Measurements from ENCODE around the gene PDE11A.
"Not testable (repeated sequence)": the region's sequence is repeated elsewhere in the genome, so short reads cannot be mapped to it uniquely, and the experiment has no call there.

Gene PDE11A

GRCh38 chr2:177972782-177973181 is 99.8 kb downstream of the PDE11A start:
- Histone ChIP-seq H3K36me3 (ENCODE audit: insufficient read depth, low read length) (no peaks in the 10 kb centered on the region), H3K27me3 (ENCODE audit: insufficient read depth, low read length) (no peaks in the 10 kb centered on the region), H2AFZ (ENCODE audit: low read depth, low read length) (no peak overlapping the region), H3K4me3 (ENCODE audit: low read length) (no peak overlapping the region), H3K9me3 (ENCODE audit: low read length) (no peaks in the 10 kb centered on the region), H3K4me1 (ENCODE audit: insufficient read depth, low read length) (no peaks in the 10 kb centered on the region)

DNA sequence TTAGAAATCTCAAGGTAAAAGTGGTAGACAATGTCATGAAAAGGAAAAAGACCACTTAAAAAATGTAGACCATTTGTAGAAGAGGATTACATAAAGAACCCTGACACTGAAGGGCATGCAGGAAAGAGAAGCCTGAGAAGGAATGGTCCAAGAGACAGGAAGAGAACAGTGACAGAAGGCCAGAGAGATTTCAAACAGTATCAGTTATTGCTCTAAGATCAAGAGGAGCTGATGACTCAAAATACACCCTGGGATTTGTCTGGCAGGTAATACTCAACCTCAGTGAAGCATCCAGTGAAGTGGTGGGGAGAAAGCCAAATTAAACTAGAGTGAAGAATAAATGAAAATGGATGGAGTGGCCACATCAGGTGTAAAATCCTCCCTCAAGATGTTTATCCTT is 100.5 kb downstream of the PDE11A start:
- Histone ChIP-seq H3K36me3 (ENCODE audit: insufficient read depth, low read length) (no peaks in the 10 kb centered on the region), H2AFZ (ENCODE audit: low read depth, low read length) (no peak overlapping the region)

DNA sequence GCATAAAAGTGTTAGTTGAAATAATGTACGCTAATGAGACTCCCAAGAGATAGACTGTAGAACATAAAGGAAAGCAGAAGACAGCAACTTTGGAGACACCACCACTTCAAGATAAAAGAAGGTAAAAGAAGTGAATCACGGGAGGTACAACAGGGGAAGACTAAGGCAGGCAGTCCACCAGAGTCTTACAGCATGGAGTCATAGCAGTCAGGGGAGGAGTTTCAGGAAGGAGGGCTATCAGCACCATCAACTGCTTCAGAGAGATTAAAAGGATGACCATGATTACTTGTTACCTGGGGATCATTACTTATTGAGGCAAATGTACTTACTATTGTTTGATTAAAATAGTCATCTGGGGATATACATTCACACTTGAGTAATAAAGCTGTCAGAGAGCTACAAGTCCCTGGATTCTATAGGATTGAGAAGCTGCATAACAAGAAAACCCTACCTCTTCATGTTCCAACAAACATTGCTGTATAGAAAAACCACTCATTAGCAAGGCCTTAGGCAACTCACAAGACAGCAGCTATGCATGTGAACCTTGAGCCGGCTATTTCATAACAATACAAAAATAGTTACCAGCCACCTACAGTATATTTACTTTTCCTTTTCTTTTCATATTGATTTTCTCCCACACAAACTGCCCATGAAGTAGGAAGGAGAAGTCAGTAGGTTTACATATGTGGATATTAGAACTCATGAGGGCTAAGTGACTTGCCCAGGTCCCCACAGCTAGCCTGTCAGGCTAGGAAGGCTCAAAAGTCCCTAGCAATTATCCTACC is 101.7 kb downstream of the PDE11A start:
- no peak overlapping the region for H3K4me3 ChIP-seq (ENCODE audit: low read length)
- H3K9me3 ChIP-seq (ENCODE audit: low read length), result no peaks in the 10 kb centered on the region
- no peaks in the 10 kb centered on the region for H3K4me1 ChIP-seq (ENCODE audit: insufficient read depth, low read length)

More for the DNA sequence above, 100.5 kb downstream of the PDE11A start:
- Histone ChIP-seq H3K4me1 (ENCODE audit: insufficient read depth, low read length) (no peaks in the 10 kb centered on the region), H3K27me3 (ENCODE audit: insufficient read depth, low read length) (no peaks in the 10 kb centered on the region), H3K9me3 (ENCODE audit: low read length) (no peaks in the 10 kb centered on the region), H3K4me3 (ENCODE audit: low read length) (no peak overlapping the region)

DNA sequence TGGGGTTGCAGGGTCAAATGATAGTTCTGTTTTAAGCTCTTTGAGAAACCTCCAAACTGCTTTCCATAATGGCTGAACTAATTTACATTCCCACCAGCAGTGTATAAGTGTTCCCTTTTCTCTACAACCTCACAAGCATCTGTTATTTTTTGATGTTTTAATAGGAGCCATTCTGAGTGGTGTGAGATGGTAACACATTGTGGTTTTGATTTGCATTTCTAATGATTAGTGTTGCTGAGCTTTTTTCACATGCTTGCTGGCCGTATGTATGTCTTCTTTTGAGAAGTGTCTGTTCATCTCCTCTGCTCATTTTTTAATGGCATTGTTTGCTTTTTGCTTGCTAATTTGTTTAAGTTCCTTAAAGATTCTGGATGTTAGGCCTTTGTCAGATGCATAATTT is 107.7 kb downstream of the PDE11A start:
- no peak overlapping the region for H3K4me3 ChIP-seq (ENCODE audit: low read length)
- H3K27me3 ChIP-seq (ENCODE audit: insufficient read depth, low read length), result no peaks in the 10 kb centered on the region
- H2AFZ ChIP-seq (ENCODE audit: low read depth, low read length), result no peak overlapping the region
- H3K4me1 ChIP-seq (ENCODE audit: insufficient read depth, low read length), result no peaks in the 10 kb centered on the region
- H3K36me3 ChIP-seq (ENCODE audit: insufficient read depth, low read length), result no peaks in the 10 kb centered on the region
- H3K9me3 ChIP-seq (ENCODE audit: low read length), result no peaks in the 10 kb centered on the region

More for the DNA sequence above, 101.7 kb downstream of the PDE11A start:
- H2AFZ ChIP-seq (ENCODE audit: low read depth, low read length), result no peak overlapping the region
- H3K36me3 ChIP-seq (ENCODE audit: insufficient read depth, low read length), result no peaks in the 10 kb centered on the region
- H3K27me3 ChIP-seq (ENCODE audit: insufficient read depth, low read length), result no peaks in the 10 kb centered on the region

GRCh38 chr2:177952151-177952550 is 120.4 kb downstream of the PDE11A start:
- no peak overlapping the region for H2AFZ ChIP-seq (ENCODE audit: low read depth, low read length)

GRCh38 chr2:177947598-177947997 is 125.0 kb downstream of the PDE11A start:
- not testable (repeated sequence) for H3K27me3 ChIP-seq (ENCODE audit: insufficient read depth, low read length); H3K9me3 ChIP-seq (ENCODE audit: low read length); H3K4me1 ChIP-seq (ENCODE audit: insufficient read depth, low read length); H2AFZ ChIP-seq (ENCODE audit: low read depth, low read length); H3K4me3 ChIP-seq (ENCODE audit: low read length); H3K36me3 ChIP-seq (ENCODE audit: insufficient read depth, low read length)

More at GRCh38 chr2:177952151-177952550, 120.4 kb downstream of the PDE11A start:
- no peaks in the 10 kb centered on the region for H3K27me3 ChIP-seq (ENCODE audit: insufficient read depth, low read length)
- no peaks in the 10 kb centered on the region for H3K36me3 ChIP-seq (ENCODE audit: insufficient read depth, low read length)
- no peak overlapping the region for H3K4me3 ChIP-seq (ENCODE audit: low read length)
- H3K9me3 ChIP-seq (ENCODE audit: low read length), result no peaks in the 10 kb centered on the region
- no peaks in the 10 kb centered on the region for H3K4me1 ChIP-seq (ENCODE audit: insufficient read depth, low read length)

- not testable (repeated sequence) for H3K9me3 ChIP-seq (ENCODE audit: low read length); H3K27me3 ChIP-seq (ENCODE audit: insufficient read depth, low read length); H3K4me1 ChIP-seq (ENCODE audit: insufficient read depth, low read length); H3K36me3 ChIP-seq (ENCODE audit: insufficient read depth, low read length); H3K4me3 ChIP-seq (ENCODE audit: low read length); H2AFZ ChIP-seq (ENCODE audit: low read depth, low read length)
Measured at GRCh38 chr2:177944530-177944929, 128.0 kb downstream of the PDE11A start.

DNA sequence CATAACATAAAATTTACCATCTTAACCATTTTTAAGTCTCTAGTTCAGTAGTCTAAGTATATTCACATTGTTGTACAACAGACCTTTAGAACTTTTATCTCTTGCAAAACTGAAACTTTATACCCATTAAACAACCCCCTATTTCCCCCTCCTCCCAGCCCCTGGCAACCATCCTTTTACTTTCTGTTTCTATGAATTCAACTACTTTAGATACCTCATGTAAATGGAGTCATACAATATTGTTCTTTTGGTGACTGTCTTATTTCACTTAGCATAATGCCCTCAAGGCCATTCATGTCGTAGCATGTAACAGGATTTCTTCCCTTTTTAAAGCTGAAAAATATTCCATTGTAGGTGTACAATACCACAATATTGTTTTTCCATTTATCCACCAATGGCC is 129.8 kb downstream of the PDE11A start:
- no peak overlapping the region for H3K4me3 ChIP-seq (ENCODE audit: low read length)
- no peak overlapping the region for H2AFZ ChIP-seq (ENCODE audit: low read depth, low read length)
- H3K36me3 ChIP-seq (ENCODE audit: insufficient read depth, low read length), result no peaks in the 10 kb centered on the region
- H3K4me1 ChIP-seq (ENCODE audit: insufficient read depth, low read length), result no peaks in the 10 kb centered on the region
- peaks cover 4% of the 10 kb centered on the region for H3K27me3 ChIP-seq (ENCODE audit: insufficient read depth, low read length)
- H3K9me3 ChIP-seq (ENCODE audit: low read length), result no peaks in the 10 kb centered on the region

DNA sequence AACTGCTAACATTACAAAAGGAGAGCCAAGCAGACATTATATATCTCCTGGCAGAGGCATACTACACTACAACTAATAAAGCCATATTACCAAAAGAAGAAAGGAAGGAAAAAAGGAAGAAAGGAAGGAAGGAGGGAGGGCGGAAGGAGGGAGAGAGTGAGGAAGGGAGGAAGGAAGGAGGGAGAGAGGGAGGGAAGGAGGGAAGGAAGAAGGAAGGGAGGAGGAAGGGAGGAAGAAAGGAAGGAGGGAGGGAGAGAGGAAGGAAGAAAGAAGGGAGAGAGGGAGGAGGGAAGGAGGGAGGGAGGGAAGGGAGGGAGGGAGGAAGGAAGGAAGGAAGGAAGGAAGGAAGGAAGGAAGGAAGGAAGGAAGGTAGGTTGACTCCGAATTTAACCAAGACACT is 133.4 kb downstream of the PDE11A start:
- Histone ChIP-seq H3K4me3 (ENCODE audit: low read length) (no peak overlapping the region), H3K4me1 (ENCODE audit: insufficient read depth, low read length) (no peaks in the 10 kb centered on the region), H2AFZ (ENCODE audit: low read depth, low read length) (no peak overlapping the region), H3K9me3 (ENCODE audit: low read length) (no peaks in the 10 kb centered on the region), H3K27me3 (ENCODE audit: insufficient read depth, low read length) (peaks cover 4% of the 10 kb centered on the region), H3K36me3 (ENCODE audit: insufficient read depth, low read length) (no peaks in the 10 kb centered on the region)

GRCh38 chr2:177930916-177931315 is 141.7 kb downstream of the PDE11A start:
- Histone ChIP-seq H3K4me1 (ENCODE audit: insufficient read depth, low read length) (no peaks in the 10 kb centered on the region), H2AFZ (ENCODE audit: low read depth, low read length) (no peak overlapping the region), H3K36me3 (ENCODE audit: insufficient read depth, low read length) (no peaks in the 10 kb centered on the region), H3K27me3 (ENCODE audit: insufficient read depth, low read length) (no peaks in the 10 kb centered on the region), H3K4me3 (ENCODE audit: low read length) (no peak overlapping the region), H3K9me3 (ENCODE audit: low read length) (no peaks in the 10 kb centered on the region)

DNA sequence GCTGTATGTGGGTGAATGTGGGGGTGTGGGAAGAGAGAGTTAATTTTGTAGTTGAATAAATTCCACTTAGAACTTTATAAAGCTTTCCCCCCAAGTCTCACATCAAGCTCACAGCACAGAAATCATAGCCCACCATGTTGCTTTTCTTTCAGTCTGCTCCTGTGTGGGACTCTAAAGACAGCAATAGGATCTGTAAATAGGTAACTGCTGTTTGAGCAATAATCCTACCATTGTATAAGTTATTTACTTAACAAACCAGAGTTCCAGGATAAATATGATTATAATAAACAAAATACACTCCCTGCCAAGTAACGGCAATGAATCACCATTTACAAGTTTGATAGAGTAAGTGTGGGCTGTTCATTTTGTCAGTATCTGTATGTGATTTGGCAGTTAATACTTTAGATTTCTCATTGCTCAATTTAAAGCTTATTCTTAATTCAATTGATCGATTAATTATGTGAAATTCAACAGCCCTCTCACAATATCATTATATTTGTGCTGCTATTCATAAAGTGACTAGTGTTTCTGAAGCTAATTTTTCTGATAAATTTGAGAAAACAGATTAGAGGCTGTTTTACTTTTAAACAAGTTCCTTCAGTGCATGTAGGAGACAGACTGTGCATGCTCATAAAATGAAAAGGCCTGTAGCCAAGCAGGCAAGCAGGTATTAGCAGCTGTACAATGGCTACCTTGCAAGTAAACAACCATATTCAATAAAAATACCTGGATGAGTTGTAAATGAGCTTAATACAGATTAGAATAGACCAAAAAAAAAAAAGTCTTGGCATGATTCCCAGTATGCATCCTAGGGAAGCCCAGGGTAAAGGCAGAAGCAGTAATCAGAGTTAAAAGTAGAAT is 142.7 kb downstream of the PDE11A start:
- no peaks in the 10 kb centered on the region for H3K36me3 ChIP-seq (ENCODE audit: insufficient read depth, low read length)
- H3K9me3 ChIP-seq (ENCODE audit: low read length), result no peaks in the 10 kb centered on the region
- no peaks in the 10 kb centered on the region for H3K27me3 ChIP-seq (ENCODE audit: insufficient read depth, low read length)
- H3K4me3 ChIP-seq (ENCODE audit: low read length), result no peak overlapping the region
- no peak overlapping the region for H2AFZ ChIP-seq (ENCODE audit: low read depth, low read length)
- no peaks in the 10 kb centered on the region for H3K4me1 ChIP-seq (ENCODE audit: insufficient read depth, low read length)

GRCh38 chr2:177923323-177923722 is 149.3 kb downstream of the PDE11A start:
- Histone ChIP-seq H3K4me3 (ENCODE audit: low read length) (no peak overlapping the region), H3K4me1 (ENCODE audit: insufficient read depth, low read length) (no peaks in the 10 kb centered on the region)

GRCh38 chr2:177921726-177922125 is 150.9 kb downstream of the PDE11A start:
- H2AFZ ChIP-seq (ENCODE audit: low read depth, low read length), result no peak overlapping the region
- no peaks in the 10 kb centered on the region for H3K36me3 ChIP-seq (ENCODE audit: insufficient read depth, low read length)
- H3K27me3 ChIP-seq (ENCODE audit: insufficient read depth, low read length), result no peaks in the 10 kb centered on the region
- no peaks in the 10 kb centered on the region for H3K9me3 ChIP-seq (ENCODE audit: low read length)
- H3K4me3 ChIP-seq (ENCODE audit: low read length), result no peak overlapping the region
- no peaks in the 10 kb centered on the region for H3K4me1 ChIP-seq (ENCODE audit: insufficient read depth, low read length)

More at GRCh38 chr2:177923323-177923722, 149.3 kb downstream of the PDE11A start:
- Histone ChIP-seq H2AFZ (ENCODE audit: low read depth, low read length) (no peak overlapping the region), H3K9me3 (ENCODE audit: low read length) (no peaks in the 10 kb centered on the region), H3K36me3 (ENCODE audit: insufficient read depth, low read length) (no peaks in the 10 kb centered on the region), H3K27me3 (ENCODE audit: insufficient read depth, low read length) (no peaks in the 10 kb centered on the region)
